HG02981 (cell line): Measurements from ENCODE around the gene ZNF738.

Experiments
- ATAC-seq: cut with Tn5 transposase; IDR thresholded peaks from one replicate; pipeline ENCODE4 v1.9.1; 2021; ENCODE audit warnings: mild to moderate bottlenecking, moderate library complexity; ENCODE audit not compliant: unreplicated experiment

ZNF738 gene

GRCh38 chr19:21422244-21422643 lies 63.4 kb downstream of the ZNF738 start:
- ATAC-seq, result no peak

DNA sequence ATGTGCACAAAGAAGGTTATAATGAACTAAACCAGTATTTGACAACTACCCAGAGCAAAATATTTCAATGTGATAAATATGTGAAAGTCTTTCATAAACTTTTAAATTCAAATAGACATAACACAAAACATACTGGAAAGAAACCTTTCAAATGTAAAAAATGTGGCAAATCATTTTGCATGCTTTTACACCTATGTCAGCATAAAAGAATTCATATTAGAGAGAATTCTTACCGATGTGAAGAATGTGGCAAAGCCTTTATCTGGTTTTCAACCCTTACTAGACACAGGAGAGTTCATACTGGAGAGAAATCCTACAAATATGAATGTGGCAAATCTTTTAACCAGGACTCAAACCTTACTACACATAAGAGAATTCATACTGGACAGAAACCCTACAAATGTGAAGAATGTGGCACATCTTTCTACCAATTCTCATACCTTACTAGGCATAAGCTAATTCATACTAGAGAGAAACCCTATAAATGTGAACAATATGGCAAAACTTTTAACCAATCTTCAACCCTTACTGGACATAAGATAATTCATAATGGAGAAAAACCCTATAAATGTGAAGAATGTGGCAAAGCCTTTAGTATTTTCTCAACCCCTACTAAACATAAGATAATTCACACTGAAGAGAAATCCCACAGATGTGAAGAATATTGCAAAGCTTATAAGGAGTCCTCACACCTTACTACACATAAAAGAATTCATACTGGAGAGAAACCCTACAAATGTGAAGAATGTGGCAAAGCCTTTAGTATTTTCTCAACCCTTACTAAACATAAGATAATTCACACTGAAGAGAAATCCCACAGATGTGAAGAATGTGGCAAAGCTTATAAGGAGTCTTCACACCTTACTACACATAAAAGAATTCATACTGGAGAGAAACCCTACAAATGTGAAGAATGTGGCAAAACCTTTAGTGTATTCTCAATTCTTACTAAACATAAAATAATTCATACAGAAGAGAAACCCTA lies 64.5 kb downstream of the ZNF738 start:
- no peak for ATAC-seq
